ENCODE results near the gene STRIP1.

GRCh38 chr1:109997867-109998229 lies 36.6 kb upstream of the STRIP1 start:
- no peak for TF ChIP-seq JUND (IDR thresholded peaks at IDR 0.05)
- no peak for TF ChIP-seq NFIC (IDR thresholded peaks at IDR 0.05; ENCODE audit: borderline replicate concordance)
- TF ChIP-seq CTCF (IDR thresholded peaks at IDR 0.05): no peak
- TF ChIP-seq POLR2AphosphoS5 (IDR thresholded peaks at IDR 0.05; ENCODE audit: low read depth, low read length): no peak
- no peak for TF ChIP-seq TEAD4 (IDR thresholded peaks at IDR 0.05; ENCODE audit: borderline replicate concordance, insufficient read depth)
- TF ChIP-seq RCOR1 (IDR thresholded peaks at IDR 0.05; ENCODE audit: low read length): no peak
- TF ChIP-seq EP300 (IDR thresholded peaks at IDR 0.05; ENCODE audit: borderline replicate concordance in 1 of 2, low read depth in 1 of 2, low read length in 1 of 2): no peak
- no peak for TF ChIP-seq FOXJ3 (CRISPR knock-in tag; IDR thresholded peaks at IDR 0.05)
- no peak for TF ChIP-seq MAX (IDR thresholded peaks at IDR 0.05; ENCODE audit: low read depth)
- TF ChIP-seq USF2 (IDR thresholded peaks at IDR 0.05; ENCODE audit: borderline replicate concordance, low read depth, low read length): no peak
- no peak for TF ChIP-seq PBX3 (IDR thresholded peaks at IDR 0.05)
- TF ChIP-seq SMC3 (IDR thresholded peaks at IDR 0.05; ENCODE audit: low read depth, low read length): no peak
- no peak for TF ChIP-seq RAD21 (IDR thresholded peaks at IDR 0.05; ENCODE audit: low read length)
